IPS-NIHi7 (cell line): Measurements from ENCODE around the gene HIC1.

Experiments used
- DNase-seq: peaks from one replicate; pipeline ENCODE4 v3.0.0; 2012; ENCODE audit warnings: mixed read lengths; ENCODE audit errors: extremely low spot score

HIC1 gene

DNA sequence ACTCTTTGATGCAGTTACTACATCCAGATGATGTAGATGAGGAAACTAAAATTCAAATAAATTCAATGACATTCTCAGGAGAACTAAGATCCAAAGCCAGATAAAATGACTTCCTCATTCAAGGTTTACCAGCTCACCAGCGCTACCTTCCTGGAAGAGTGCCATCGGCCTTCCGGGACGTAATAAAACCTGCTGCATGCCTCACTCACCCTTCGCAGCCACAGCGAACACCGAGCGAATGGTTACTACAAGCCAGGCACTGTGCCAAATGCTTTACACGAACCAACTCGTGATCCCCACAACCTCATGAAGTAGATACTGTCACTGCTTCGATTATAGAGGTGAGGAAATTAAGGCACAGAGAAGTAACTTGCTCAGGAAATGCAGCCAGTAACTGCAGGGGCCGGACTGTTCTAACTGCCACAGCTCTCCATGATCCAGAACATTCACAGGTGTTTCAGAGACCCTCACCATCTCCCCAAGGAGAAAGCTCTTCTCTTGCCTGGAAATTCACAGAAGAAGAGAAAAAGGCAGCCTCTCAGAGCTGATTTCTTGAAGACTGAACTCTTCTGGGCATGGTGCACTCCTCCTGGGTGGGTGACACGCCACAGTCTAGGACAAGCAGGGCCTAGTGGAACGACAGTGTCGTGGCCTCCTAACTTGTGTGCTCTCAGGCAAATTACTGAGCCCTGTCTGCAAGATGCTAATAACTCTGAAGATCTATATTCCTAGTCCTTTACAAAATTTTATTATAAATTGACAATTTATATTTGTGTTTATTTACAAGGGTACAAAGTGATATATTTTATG is 46.8 kb downstream of the HIC1 start:
- DNase-seq: no peak

DNA sequence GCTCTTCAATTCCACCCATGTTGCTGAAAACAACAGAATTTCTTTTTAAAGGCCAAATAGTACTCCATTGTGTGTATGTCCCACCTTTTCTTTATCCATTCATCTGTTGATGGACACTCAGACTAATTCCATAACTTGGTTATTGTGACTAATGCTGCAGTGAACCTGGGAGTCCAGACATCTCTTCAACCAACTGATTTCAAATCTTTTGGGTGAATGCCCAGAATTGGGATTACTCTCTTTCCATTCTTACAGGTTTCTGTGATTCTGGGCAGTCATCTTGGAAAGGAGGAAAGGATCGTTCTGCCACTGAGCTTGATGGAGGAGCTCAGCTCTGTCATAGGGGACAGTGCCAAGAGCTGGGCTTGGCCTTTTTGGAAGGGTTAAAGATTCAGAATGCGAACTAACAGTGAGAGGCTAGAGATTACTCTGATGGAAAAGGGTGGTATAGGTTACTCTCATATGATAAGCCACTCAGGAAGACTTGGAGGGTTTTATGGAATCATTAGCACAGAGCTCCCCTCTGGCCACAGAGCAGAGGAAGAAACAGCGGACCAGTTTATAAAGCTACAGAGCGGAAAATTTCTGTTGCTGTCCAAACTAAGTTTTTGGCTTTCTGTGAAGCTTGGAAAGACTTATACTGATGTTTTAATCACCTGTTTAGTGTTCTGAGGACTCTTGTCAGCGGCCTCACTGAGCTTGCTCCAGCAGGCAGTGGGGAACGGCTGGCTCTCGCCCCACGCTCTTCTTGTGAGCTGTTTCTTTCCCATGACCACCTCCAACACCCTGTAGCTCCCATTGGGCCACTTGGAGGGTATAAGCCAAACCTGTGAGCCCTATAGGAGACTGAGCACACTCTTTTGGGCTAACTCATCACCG is 48.3 kb downstream of the HIC1 start:
- DNase-seq: no peak

- DNase-seq: no peak
Observed at GRCh38 chr17:2105663-2106062, 50.8 kb downstream of the HIC1 start.

DNA sequence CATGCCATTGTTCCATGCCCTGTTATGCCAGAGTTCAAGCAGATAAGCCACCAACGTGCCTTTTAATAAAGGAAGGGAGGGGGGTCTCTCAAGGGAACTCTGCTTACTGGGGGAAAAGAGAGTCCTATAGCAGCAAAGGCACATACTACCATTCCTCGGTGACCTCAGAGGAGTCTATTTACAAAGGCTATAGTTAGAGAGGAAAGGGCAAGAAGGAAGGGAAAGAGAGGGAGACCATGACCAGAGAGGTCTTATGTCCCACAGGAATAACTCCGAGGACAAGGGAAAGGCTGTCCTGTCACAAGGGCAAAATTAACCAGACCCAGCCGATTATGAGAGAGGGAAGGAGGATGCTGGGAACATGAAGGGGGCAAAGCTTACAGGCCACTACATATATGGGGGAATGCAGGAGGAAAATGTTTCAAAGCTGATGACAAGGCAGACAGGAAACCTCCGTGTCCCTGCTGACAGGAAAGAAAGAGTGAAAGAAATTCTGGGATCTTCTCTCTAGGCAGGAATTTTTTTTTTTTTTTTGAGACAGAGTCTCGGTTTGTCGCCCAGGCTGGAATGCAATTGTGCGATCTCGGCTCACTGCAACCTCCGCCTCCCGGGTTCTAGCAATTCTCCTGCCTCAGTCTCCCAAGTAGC is 51.5 kb downstream of the HIC1 start:
- DNase-seq: no peak

GRCh38 chr17:2107050-2107449 is 52.1 kb downstream of the HIC1 start:
- DNase-seq: no peak

- DNase-seq: no peak
Observed at GRCh38 chr17:2107506-2107905, 52.6 kb downstream of the HIC1 start.

DNA sequence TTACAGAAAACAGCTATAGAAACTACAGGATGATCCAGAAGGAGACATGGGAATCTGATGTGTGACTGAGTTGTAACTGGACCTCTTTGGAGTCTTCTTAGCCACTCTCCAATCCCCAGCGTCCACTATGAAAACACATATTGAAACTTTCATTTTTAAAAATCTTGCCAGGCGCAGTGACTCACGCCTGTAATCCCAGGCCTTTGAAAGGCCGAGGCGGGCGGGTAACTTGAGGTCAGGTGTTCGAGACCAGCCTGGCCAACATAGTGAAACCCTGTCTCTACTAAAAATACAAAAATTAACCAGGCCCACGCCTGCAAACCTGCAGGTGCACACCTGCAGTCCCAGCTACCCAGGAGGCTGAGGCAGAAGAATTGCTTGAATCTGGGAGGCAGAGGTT is 53.3 kb downstream of the HIC1 start:
- no peak for DNase-seq

DNA sequence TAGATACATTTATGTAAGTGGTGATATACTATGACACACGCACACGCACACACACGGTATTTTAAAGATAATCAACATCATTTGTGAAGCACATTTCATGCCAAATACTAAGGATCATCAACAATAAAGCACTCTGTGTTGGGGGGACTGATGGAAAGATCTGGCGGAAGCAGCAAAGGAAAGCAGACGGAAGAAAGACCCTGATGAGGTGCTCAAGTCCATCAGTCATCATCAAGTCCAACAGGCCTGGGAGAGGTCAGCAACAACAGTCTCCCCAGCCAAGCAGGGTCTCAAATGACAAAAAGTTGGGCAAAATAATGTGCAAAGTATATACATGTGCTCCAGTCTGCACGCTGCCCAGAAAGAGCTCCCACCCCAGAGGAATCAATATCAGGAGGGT is 55.5 kb downstream of the HIC1 start:
- no peak for DNase-seq

DNA sequence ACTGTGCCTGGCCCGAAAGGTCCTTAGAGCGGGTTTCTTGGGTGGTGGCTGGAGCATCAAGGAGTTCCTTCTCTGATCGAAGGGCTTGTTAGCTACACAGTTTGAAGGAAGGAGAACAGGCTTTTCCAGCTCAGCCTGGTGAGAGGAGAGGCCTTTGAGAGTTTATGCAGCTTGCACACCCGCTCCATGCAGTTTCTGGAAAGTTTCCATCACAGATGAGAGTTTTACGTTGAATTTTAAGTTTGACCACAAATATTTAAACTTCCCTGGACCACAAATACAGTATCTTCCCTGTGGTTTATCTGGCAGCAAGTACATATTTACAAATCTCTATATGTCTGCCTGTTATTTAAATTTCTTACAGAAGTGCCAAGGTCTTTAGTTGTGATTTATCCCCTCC is 56.8 kb downstream of the HIC1 start:
- DNase-seq: no peak
